ENCODE data around the gene SH2D7.

SH2D7 gene

GRCh38 chr15:78085928-78086327, 6.4 kb upstream of the SH2D7 start:
- peaks cover 7 to 81% (median 26%) of the 10 kb centered on the region in 10 experiments; a peak in 19 of 20 replicates for H3K4me1 ChIP-seq
- H4K20me1 ChIP-seq = 0 out of 22 replicates have a peak, but pooled peaks cover 0 to 6% (median 0%) of the 10 kb centered on the region in 11 experiments
- no peaks in the 10 kb centered on the region for H3K36me3 ChIP-seq
- no peaks in the 10 kb centered on the region for H3K9me3 ChIP-seq (replicated peaks in 1 of 11)
- no peaks in the 10 kb centered on the region for H3K27me3 ChIP-seq
- no peak for TF ChIP-seq Cebpa-rat (IDR thresholded peaks at IDR 0.05)
- no peak overlapping the region for H3K4me3 ChIP-seq
- no peak overlapping the region for H3K9ac ChIP-seq
- H3K4me2 ChIP-seq = peak overlapping the region in 1 of 11 experiments; percentile 93; a peak in 1 of 22 replicates
- no peak overlapping the region for H3K27ac ChIP-seq

GRCh38 chr15:78087951-78088772, 4.2 kb upstream of the SH2D7 start:
- Histone ChIP-seq H3K4me1 (peaks cover 15 to 58% (median 23%) of the 10 kb centered on the region in 10 experiments; a peak in 18 of 20 replicates), H3K9ac (peak overlapping the region in 1 of 11 experiments; percentile 37; a peak in 1 of 22 replicates), H3K4me3 (no peak overlapping the region), H3K27me3 (no peaks in the 10 kb centered on the region), H3K36me3 (no peaks in the 10 kb centered on the region), H3K4me2 (peak overlapping the region in 4 of 11 experiments; percentile 32 to 86 (median 79); a peak in 7 of 22 replicates), H4K20me1 (peaks cover 0 to 6% (median 0%) of the 10 kb centered on the region in 11 experiments; a peak in 1 of 22 replicates), H3K27ac (peak overlapping the region in 2 of 11 experiments; percentile 5 to 33; a peak in 2 of 22 replicates), H3K9me3 (replicated peaks in 1 of 11) (no peaks in the 10 kb centered on the region)
- no peak for TF ChIP-seq Cebpa-rat (IDR thresholded peaks at IDR 0.05)

- Histone ChIP-seq H3K4me1 (peaks cover 15 to 53% (median 20%) of the 10 kb centered on the region in 10 experiments; a peak in 18 of 20 replicates), H3K4me2 (peak overlapping the region in 4 of 11 experiments; percentile 32 to 86 (median 79); a peak in 7 of 22 replicates), H3K36me3 (no peaks in the 10 kb centered on the region), H4K20me1 (peaks cover 0 to 6% (median 0%) of the 10 kb centered on the region in 11 experiments; a peak in 1 of 22 replicates), H3K9ac (peak overlapping the region in 1 of 11 experiments; percentile 37; a peak in 1 of 22 replicates), H3K27me3 (no peaks in the 10 kb centered on the region), H3K4me3 (no peak overlapping the region), H3K9me3 (replicated peaks in 1 of 11) (no peaks in the 10 kb centered on the region), H3K27ac (peak overlapping the region in 2 of 11 experiments; percentile 5 to 33; a peak in 2 of 22 replicates)
- no peak for TF ChIP-seq Cebpa-rat (IDR thresholded peaks at IDR 0.05)
Measured at GRCh38 chr15:78088773-78089080, 3.6 kb upstream of the SH2D7 start.

GRCh38 chr15:78090422-78091063, 1.8 kb upstream of the SH2D7 start:
- H3K27ac ChIP-seq = no peak overlapping the region
- TF ChIP-seq Cebpa-rat (IDR thresholded peaks at IDR 0.05) = no peak
- peaks cover 7 to 35% (median 11%) of the 10 kb centered on the region in 10 experiments; a peak in 14 of 20 replicates for H3K4me1 ChIP-seq
- H3K9ac ChIP-seq = no peak overlapping the region
- H3K4me2 ChIP-seq = no peak overlapping the region
- H3K4me3 ChIP-seq = no peak overlapping the region
- H3K9me3 ChIP-seq (replicated peaks in 1 of 11) = no peaks in the 10 kb centered on the region
- H3K36me3 ChIP-seq = no peaks in the 10 kb centered on the region
- no peaks in the 10 kb centered on the region for H3K27me3 ChIP-seq
- peaks cover 0 to 6% (median 0%) of the 10 kb centered on the region in 11 experiments; a peak in 1 of 22 replicates for H4K20me1 ChIP-seq

GRCh38 chr15:78093242-78094020, 1.1 kb downstream of the SH2D7 start:
- Histone ChIP-seq H3K4me3 (no peak overlapping the region), H3K27ac (no peak overlapping the region), H3K4me2 (no peak overlapping the region), H3K27me3 (no peaks in the 10 kb centered on the region), H3K9me3 (replicated peaks in 1 of 11) (no peaks in the 10 kb centered on the region), H3K9ac (no peak overlapping the region), H3K36me3 (no peaks in the 10 kb centered on the region), H3K4me1 (peaks cover 5 to 14% (median 8%) of the 10 kb centered on the region in 10 experiments; a peak in 14 of 20 replicates), H4K20me1 (peaks cover 0 to 1% (median 0%) of the 10 kb centered on the region in 11 experiments; a peak in 1 of 22 replicates)
- TF ChIP-seq Cebpa-rat (IDR thresholded peaks at IDR 0.05) = no peak

- Histone ChIP-seq H3K9ac (no peak overlapping the region), H3K4me1 (peaks cover 0 to 5% (median 1%) of the 10 kb centered on the region in 10 experiments; a peak in 11 of 20 replicates), H3K9me3 (replicated peaks in 1 of 11) (no peaks in the 10 kb centered on the region), H3K4me2 (no peak overlapping the region), H3K4me3 (no peak overlapping the region), H3K36me3 (no peaks in the 10 kb centered on the region), H3K27me3 (no peaks in the 10 kb centered on the region), H3K27ac (no peak overlapping the region), H4K20me1 (peaks cover 0 to 8% (median 0%) of the 10 kb centered on the region in 11 experiments; a peak in 2 of 22 replicates)
- TF ChIP-seq Cebpa-rat (IDR thresholded peaks at IDR 0.05) = no peak
Measured at GRCh38 chr15:78097667-78098066, 5.3 kb downstream of the SH2D7 start.

GRCh38 chr15:78098131-78098755, 5.9 kb downstream of the SH2D7 start:
- Histone ChIP-seq H3K4me1 (peaks cover 3 to 10% (median 7%) of the 10 kb centered on the region in 10 experiments), H3K36me3 (no peaks in the 10 kb centered on the region), H3K4me3 (no peak overlapping the region), H3K27ac (no peak overlapping the region), H3K4me2 (no peak overlapping the region), H4K20me1 (peaks cover 0 to 8% (median 0%) of the 10 kb centered on the region in 11 experiments; a peak in 2 of 22 replicates), H3K9me3 (replicated peaks in 1 of 11) (no peaks in the 10 kb centered on the region), H3K27me3 (no peaks in the 10 kb centered on the region), H3K9ac (no peak overlapping the region)
- TF ChIP-seq Cebpa-rat (IDR thresholded peaks at IDR 0.05) = no peak

- H3K4me2 ChIP-seq = no peak overlapping the region
- no peak for TF ChIP-seq Cebpa-rat (IDR thresholded peaks at IDR 0.05)
- H4K20me1 ChIP-seq = peaks cover 0 to 18% (median 0%) of the 10 kb centered on the region in 11 experiments; a peak in 2 of 22 replicates
- H3K9me3 ChIP-seq (replicated peaks in 1 of 11) = no peaks in the 10 kb centered on the region
- H3K27ac ChIP-seq = no peak overlapping the region
- no peaks in the 10 kb centered on the region for H3K36me3 ChIP-seq
- no peaks in the 10 kb centered on the region for H3K27me3 ChIP-seq
- H3K4me1 ChIP-seq = peaks cover 29 to 36% (median 33%) of the 10 kb centered on the region in 10 experiments
- no peak overlapping the region for H3K9ac ChIP-seq
- H3K4me3 ChIP-seq = no peak overlapping the region
Measured at GRCh38 chr15:78100886-78101285, 8.5 kb downstream of the SH2D7 start.
